ENCODE measurements around the gene TTC23.
"Not testable (repeated sequence)": the region's sequence is repeated elsewhere in the genome, so short reads cannot be mapped to it uniquely, and the experiment has no call there.

The TTC23 gene

DNA sequence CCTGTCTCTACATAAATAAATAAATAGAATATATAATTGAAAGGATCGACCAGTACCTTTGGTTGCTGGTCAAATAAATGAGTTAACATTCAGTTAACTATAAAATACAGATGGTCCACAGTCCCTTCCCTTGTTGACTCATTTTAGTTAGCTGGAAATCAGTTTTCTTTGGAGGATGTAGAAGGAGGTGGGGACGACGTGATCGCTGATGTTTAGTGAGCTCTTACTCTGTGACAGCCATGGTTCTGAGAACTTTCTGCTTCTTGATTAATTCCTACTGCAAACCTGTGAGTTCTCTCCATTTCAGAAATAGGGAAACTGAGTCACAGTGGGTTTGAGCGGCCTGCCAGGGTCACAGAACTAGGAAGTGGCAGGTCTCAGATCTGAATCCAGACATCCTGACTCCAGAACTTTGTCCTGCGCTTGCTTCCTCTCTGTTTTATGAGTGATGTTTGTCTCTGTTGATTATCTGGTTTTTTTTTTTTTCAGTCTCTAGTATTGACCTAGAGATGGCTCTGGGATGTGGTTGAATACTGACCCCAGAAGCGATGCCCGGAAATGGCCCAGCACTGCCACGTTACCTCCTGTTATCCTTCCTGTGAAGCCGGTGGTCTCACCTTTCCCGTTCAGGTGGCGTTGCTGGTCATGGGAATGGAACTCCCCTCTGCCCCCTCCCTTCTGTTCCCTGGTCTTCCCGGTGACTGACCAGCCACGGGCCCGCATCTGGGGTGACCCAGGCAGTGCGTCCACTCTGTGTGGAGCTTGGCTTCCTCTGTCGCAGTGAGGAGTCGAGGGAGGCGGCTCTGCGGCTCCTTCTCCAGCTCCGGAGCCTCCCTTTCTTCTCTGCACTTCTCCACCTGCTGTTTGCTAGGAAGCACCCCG, 126.3 kb downstream of the TTC23 start:
- DNase-seq (ENCODE audit: low read depth in 1 of 2, low spot score in 1 of 2) = no peak

DNA sequence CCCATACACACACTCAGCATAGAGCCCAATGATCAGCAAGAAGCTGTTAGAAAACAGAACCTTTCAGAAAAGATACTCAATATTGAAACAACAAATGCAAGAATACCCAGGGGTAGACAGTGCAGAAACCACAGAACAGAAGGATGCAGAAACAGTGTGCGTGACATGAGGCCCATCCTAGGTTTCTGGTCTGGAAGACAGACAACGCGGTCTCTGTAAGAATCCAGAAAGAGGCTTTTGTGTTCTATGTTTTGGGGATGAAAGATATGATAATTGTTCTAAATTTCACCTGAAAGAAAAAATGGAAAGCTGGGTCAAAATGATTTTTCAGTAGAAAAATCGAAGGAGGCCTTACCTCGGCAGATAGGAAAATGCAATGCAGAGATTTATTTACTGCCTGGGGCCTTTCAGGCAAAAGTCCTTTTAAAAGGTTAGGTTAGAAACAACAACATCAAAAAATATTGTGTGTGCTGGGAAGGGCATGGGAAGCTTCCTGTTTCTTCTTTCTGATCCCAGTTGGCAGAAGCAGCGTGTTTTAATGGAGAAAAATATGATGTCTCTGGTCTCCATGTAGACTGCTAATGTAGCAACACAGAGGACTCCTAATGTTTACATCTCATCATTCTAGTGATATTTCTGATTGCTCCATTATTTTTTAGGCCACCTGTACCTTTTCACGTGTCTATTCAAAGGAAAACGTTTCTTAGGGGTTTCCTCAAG, 127.5 kb downstream of the TTC23 start:
- DNase-seq (ENCODE audit: low read depth in 1 of 2, low spot score in 1 of 2) = no peak

DNA sequence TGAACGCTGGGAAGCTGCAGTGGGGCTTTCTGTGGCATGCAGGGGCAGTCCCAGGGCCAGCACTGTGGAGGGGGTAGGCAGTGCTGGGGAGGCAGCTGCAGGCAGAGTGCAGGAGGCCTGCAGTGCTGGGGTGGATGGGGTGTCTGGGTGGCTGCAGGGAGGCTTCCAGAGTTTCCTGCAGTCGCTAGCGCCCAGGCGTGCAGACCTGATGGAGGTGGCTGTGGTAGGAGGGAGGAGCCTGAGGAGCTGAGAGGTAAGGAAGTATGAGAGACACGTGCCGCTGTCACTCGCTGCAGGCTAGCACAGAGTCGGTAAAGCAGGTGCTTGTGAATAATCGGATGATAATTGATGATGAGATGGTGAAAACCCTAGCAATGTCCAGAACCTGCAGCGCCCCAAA, 128.2 kb downstream of the TTC23 start:
- no peak for DNase-seq (ENCODE audit: low read depth in 1 of 2, low spot score in 1 of 2)

DNA sequence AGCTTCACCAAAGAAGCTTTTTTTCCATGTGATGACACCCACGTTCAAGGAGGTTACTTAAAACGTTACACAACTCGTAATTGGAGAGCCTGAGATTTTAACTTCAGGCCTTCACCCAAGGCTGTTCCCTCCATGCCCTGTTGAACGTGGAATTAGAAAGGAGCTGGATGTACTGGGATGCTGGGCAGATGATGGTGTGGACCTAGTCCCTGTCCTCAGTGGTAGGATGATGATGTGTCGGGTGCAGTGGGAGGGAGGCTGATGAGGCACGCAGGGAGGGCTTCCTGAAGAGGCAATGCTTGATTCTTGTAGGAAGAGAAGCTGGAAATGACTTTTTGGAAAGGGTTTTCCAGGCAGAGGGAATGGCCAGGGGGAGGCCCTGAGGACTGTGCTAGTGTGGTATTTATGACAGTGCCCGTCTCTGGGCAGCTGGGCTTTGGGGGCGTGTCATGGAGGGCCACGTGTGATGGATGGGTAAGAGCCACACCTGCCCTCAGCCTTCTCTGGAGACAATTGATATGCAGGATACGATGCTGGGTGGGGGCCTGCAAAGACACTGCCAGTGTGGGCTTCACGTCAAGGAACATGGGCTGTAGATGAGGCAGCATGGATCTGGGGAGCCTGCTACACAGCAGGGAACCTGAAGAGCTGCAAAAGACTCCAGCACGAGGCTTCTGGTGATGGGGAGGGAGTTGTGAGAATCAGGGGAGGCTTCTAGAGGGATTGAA, 129.2 kb downstream of the TTC23 start:
- DNase-seq (ENCODE audit: low read depth in 1 of 2, low spot score in 1 of 2) = no peak

DNA sequence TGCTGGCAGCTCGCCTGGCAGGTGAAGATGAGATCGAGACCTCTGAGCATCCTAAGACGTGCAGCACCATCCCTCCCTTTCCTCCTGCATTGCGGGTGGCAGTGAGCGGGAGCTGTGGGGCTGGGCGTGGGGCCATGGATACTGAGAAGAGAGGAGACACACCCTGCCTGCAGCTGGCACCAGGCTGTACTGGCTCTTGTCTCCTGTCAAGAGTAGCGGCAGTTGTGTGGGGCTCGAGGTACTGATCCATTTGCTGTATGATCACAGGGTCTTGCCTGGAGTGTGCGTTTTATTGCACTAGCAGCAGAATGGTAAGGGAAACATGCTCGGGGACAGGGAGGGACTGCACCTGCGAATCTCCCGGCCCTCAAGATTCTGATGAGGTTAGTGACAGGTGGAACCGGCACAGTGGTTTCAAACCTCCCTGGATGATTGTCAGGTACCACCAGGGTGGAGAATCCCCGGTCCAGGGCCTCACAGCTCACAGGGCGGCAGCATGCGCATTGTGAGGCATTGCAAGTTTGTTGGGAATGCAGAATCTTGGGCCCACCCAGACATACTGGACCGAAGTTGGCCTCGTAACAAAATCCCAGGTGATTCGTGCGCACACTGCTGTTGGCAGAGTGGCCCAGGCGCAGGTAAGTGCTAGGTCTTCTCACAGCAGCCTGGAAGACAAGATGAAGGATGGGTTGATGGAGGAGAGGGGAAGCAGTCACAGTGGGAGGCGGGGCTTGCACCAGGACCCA, 130.4 kb downstream of the TTC23 start:
- no peak for DNase-seq (ENCODE audit: low read depth in 1 of 2, low spot score in 1 of 2)

GRCh38 chr15:99118258-99118632, 131.1 kb downstream of the TTC23 start:
- DNase-seq (ENCODE audit: low read depth in 1 of 2, low spot score in 1 of 2) = no peak

GRCh38 chr15:99117563-99118257, 131.7 kb downstream of the TTC23 start:
- no peak for DNase-seq (ENCODE audit: low read depth in 1 of 2, low spot score in 1 of 2)

GRCh38 chr15:99117111-99117510, 132.3 kb downstream of the TTC23 start:
- no peak for DNase-seq (ENCODE audit: low read depth in 1 of 2, low spot score in 1 of 2)

DNA sequence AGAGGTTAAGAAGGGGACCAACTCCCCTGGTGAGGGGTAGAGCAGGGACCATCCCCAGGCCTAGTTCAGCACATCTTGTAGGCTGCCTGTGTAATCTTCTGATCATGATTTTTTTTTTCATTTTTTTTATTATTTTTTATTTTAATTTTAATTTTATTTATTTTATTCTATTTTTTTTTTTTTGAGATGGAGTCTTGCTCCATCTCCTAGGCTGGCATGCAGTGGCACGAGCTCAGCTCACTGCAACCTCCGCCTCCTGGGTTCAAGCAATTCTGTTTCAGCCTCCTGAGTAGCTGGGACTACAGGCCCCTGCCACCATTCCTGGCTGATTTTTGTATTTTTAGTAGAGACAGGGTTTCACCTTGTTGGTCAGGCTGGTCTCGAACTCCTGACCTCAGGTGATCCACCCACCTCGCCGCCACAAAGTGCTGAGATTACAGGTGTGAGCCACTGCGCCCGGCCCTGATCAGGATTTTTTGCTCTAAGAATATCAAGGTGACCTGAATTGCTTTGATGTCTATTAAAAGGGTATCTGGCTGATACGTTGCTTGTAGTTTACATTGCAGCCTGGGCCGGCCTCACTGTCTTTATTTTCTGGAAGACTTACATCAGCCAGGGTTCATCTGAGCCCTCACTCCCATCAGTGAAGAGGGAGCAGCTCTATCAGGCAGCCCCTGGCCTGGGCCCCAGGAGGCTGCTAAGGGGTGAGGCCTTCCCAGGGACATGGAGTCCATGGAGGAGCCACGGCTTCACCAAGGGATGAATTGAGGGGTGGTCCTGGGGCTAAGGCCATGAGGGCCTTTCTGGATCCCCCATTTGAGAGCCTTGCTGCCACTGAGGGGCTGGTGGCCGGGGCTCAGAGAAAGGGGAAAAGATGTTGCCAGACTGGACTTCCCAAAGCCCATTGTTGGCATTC, 133.8 kb downstream of the TTC23 start:
- DNase-seq (ENCODE audit: low read depth in 1 of 2, low spot score in 1 of 2) = no peak

DNA sequence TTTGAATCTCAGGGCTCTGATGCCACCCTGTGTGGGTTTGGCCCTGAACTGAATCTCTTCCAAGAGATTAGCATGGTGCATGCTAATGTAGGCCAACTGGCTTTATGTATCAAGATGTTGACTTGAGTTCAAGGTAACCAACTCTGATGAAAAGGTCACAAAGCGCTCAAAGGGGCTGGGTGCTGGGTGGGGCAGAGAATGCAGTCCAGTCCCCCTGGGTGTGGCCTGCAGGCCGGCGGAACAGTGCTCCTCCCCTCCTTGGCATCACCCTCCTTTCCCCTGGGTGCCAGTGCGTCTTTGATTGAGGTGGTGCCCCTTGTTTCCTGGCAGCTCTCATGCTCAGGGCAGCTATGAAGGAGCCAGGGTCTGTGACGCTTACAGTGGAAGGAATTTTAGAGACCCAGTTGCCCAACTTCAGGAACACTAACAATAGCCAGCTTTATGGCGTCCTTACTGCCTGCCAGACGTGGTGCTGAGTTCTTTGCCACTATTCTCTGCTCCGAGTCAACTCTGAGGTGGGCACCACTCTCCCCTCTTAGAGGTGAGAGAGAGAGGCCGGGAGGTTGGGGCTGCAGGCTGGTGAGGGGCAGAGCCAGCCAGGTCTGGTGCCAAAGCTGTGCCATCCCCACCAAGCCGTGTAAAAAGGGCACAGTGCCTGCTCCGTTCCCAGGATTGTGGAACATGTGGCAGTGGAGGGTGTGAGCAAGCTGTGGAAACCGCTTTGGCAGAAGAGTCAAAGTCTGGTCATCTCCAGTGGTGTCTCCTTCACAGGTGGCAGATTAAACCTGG, 134.7 kb downstream of the TTC23 start:
- DNase-seq (ENCODE audit: low read depth in 1 of 2, low spot score in 1 of 2) = no peak

- no peak for DNase-seq (ENCODE audit: low read depth in 1 of 2, low spot score in 1 of 2)
Observed at GRCh38 chr15:99113547-99114271, 135.7 kb downstream of the TTC23 start.

GRCh38 chr15:99111641-99112040, 137.7 kb downstream of the TTC23 start:
- not testable (repeated sequence) for DNase-seq (ENCODE audit: low read depth in 1 of 2, low spot score in 1 of 2)

- DNase-seq (ENCODE audit: low read depth in 1 of 2, low spot score in 1 of 2) = no peak
Observed at GRCh38 chr15:99110581-99111320, 138.6 kb downstream of the TTC23 start.

DNA sequence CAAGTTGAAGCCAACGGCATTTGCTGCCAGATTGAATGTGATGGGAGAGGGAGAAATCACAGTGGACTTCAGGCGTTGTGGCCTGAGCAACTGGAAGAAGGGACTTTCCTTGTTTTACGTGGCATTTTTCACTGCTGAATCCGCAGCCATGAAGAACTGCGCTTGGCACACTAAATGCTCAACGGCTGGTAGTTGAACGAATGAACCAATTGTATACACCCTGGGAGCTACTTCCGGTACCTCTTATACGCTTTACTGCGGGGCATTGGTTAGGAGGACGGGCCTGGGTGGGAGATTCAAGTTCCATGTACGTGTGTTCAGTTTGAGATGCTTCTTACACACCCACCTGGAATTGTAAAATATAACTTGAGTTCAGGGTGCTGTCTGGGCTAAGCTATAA, 139.3 kb downstream of the TTC23 start:
- DNase-seq (ENCODE audit: low read depth in 1 of 2, low spot score in 1 of 2) = no peak

DNA sequence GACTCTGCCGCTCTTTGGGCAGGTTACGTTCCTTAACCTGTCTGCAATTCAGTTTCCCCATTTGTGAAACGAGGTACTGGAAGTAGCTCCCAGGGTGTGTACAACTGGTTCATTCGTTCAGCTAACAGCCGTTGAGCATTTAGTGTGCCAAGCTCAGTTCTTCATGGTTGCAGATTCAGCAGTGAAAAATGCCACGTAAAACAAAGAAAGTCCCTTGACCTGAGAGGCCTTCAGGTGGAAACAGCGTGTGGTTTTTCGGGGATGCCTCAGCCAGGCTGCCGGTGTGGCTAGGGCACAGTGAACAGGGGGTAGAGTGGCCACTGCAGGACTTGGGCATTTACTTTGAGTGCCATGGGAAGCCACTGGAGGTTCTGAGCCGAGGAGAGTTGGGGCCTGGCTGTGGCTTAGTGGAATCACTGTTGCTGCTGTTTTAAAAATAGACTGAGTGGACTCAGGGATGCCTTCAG, 139.8 kb downstream of the TTC23 start:
- no peak for DNase-seq (ENCODE audit: low read depth in 1 of 2, low spot score in 1 of 2)

DNA sequence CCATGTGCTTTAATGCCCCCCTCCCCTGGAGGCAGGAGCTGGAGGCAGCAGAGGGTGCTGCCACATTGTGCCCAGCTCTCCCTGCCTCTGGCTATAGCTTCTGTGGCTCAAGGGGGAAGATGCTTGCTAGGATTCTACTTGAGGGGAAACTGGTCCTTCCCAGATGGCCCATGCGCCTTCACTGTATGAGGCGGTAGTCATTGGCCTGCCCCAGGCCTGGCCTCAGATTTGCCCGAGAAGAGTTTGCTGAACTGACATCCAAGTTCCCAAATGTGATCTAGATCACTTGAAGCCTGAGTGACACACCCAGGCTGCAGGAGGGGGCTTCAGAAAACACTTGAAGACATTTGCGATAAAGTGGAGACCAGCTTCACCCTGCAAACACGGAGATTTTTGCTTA, 140.4 kb downstream of the TTC23 start:
- no peak for DNase-seq (ENCODE audit: low read depth in 1 of 2, low spot score in 1 of 2)

All from stimulated activated CD4-positive, alpha-beta T cell treated with anti-CD3 and anti-CD28 coated beads, Interleukin-15, amount 100 ng/mL, for 1 hour (primary cell).